GM18511 (cell line): ENCODE data around the gene APBB2.

Experiments
- ATAC-seq: cut with Tn5 transposase; IDR thresholded peaks from one replicate; pipeline ENCODE4 v1.9.1; 2021; ENCODE audit warnings: mild to moderate bottlenecking, moderate library complexity; ENCODE audit not compliant: unreplicated experiment

Gene APBB2

GRCh38 chr4:41110050-41110449 is 104.3 kb downstream of the APBB2 start:
- no peak for ATAC-seq

DNA sequence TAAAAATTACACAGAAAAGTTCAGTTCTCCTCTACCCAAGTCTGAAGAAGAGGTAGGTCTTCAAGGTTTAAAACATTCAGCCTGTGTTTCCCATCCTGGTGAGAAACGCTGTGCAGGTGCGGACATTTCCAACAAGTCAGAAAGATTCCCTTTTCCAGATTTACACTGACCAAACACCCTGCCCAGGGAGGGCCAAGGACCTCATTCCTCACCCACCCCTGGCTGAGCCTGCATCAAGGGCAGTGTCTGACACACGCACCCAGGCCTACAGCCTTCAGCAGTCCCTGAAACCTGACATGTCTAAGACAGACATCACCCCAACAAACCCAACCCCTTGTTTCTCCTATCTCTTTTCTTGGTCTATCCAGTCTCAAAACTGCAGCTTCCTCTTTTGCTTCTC is 105.9 kb downstream of the APBB2 start:
- ATAC-seq = no peak

DNA sequence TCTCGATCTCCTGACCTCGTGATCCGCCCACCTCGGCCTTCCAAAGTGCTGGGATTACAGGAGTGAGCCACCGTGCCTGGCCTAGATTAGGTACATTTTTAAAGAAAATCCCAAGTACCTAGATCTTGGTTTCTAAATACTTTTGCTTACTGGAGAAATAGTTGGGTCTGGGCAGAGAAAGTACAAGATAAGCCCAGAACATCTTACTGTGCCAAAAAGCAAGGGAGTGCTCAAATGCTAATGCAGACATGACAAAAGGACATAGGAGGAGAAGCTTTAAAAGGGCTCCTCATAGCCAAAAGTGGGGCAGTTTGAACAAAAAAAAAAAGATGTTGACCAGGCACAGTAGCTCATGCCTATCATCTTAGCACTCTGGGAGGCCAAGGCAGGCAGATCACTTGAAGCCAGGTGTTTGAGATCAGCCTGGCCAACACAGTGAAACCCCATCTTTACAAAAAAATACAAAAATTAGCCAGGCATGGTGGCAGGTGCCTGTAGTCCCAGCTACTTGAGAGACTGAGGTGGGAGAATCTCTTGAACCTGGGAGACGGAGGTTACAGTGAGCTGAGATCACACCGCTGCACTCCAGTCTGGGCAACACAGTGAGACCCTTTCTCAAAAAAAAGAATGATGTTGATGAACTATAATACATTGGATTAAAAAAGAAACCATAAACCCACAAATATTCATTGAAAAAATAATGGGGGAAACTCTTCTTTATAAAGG is 107.5 kb downstream of the APBB2 start:
- no peak for ATAC-seq

GRCh38 chr4:41106081-41106480 is 108.3 kb downstream of the APBB2 start:
- ATAC-seq = no peak

DNA sequence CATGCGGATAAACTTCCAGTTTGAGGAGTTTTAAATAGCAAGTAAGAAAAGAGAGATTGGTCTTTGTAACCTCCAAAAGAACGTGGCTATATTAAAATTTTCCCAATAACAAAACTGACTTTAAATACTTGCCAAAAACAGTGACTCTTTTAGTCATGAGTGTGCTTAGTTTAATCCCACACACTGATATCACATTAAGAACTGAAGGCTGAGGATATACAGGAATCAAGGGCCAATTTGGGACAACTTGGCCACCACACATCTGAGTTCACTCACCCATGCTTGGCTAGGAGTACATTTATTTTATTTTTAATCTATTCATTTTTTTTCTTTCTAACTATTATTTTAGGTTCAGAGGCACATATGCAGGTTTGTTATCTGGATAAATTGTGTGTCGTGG is 110.2 kb downstream of the APBB2 start:
- ATAC-seq = no peak

- ATAC-seq = no peak
Observed at GRCh38 chr4:41103657-41104056, 110.7 kb downstream of the APBB2 start.

DNA sequence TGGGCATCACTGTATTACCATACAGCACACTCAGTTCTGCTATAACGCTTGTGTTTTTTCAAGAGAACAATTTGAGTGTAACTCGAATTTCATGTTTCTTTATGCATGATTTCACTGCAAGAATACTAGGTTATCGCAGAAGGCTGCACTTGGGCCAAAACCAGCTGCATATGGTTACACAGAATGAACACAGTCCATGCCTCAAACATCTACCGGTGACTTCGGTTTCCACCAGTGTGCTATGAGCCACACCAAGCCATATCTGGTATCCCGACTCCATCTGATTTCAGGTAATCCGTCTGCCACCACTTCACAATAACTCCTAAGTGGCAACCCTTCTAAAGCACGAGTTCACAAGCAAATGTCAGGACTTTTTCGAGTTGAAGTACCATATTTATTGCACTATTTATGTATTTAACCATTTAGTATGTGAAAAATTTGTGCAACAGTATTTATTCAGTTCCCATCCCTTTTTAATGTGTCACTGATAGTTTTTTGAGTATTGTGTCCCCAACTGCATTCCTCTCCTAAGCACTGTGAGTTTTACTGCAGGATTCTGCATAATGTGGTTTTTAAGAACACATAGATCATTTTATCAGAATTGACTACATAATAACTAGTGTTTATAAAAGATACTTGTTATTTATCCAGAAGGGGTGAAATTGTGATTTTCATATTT is 111.8 kb downstream of the APBB2 start:
- ATAC-seq = no peak

- no peak for ATAC-seq
Observed at GRCh38 chr4:41098093-41099048, 116.0 kb downstream of the APBB2 start.

GRCh38 chr4:41095973-41096372 is 118.4 kb downstream of the APBB2 start:
- ATAC-seq = no peak

DNA sequence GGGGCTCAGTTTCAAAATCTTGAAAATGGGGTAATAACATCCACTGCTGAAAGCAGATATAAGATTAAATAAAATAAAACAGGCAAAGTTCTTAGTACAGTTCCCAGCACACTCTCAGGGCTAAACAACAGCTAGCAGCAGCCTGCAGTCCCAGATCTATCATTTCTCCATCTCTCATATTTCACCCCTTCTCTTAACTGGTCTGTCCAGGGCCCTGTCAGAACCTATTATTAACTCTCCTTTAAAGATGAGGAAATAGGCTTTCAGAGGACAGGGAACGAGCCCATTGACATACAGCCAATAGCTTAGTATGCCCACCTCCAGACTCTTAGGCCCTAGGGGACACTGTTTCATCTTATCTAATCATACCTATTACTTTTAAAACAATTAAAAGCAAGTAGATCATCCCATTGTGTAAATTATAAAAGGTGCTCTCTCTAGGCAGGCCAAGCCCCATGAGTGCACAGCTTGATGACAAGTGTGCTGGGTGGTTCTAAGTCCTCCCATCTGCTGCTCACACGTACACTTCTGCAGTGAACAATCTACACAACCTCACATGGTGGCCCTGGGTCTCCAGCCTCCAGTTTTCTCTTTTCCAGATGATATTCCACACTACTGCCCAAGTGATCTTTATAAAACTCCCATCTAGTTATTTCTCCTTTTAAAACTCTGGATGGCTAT is 119.0 kb downstream of the APBB2 start:
- no peak for ATAC-seq

- no peak for ATAC-seq
Observed at GRCh38 chr4:41092128-41092527, 122.2 kb downstream of the APBB2 start.

- ATAC-seq = no peak
Observed at GRCh38 chr4:41081847-41082246, 132.5 kb downstream of the APBB2 start.

DNA sequence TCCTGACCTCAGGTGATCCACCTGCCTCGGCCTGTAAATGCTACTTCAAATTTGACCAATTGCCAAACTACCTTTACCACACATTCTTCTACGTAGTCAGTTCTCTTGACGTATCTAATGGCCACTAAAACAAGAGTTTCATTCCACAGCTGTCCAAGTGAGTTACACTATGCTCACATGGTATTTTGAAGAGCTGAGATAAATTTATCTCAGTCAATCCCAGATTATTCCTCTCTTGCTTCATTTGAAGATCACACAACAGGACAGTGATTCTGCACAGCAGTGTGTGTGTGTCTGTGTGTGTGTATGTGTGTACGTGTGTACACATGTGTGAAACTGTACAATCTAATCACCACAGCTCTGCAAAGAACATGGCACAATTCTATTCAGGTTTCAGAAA is 133.4 kb downstream of the APBB2 start:
- ATAC-seq = no peak

- no peak for ATAC-seq
Observed at GRCh38 chr4:41079881-41080560, 134.3 kb downstream of the APBB2 start.

GRCh38 chr4:41077628-41078027 is 136.7 kb downstream of the APBB2 start:
- no peak for ATAC-seq

DNA sequence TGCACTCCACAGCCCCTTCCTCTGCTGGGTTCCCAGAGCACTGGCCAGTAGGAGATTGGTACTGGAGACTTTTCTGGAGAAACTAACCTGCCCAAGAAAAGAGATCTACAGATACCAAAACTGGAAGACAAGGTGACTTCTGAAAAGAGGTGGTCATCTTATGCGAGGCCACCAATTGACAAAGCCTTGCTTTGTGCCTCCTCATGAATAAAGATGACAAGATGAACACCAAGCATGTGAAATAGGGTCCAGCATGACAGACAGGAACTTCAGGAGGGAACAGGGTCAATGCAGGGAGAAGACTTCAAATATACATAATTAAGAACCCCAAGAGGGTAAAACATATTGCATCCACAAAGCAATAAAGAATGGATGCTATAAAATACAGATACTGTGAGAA is 137.9 kb downstream of the APBB2 start:
- ATAC-seq = no peak

GRCh38 chr4:41074215-41074614 is 140.1 kb downstream of the APBB2 start:
- no peak for ATAC-seq

GRCh38 chr4:41072021-41072777 is 142.1 kb downstream of the APBB2 start:
- peak; percentile 47 for ATAC-seq

GRCh38 chr4:41070516-41071281 is 143.6 kb downstream of the APBB2 start:
- no peak for ATAC-seq
